22Rv1 (cell line): ENCODE data around the gene DUSP9.

ENCODE experiments used
- H3K27ac ChIP-seq: fragments of 450-650 bp; 2 replicates; pipeline ENCODE4 v1.5.1; 2017
- CTCF ChIP-seq: fragments of 450-650 bp; IDR thresholded peaks from 2 replicates; pipeline ENCODE4 v1.5.1; 2017; ENCODE audit warnings: mild to moderate bottlenecking
- ZFX ChIP-seq: fragments of 450-650 bp; IDR thresholded peaks from 2 replicates; pipeline ENCODE4 v1.6.1; 2017; ENCODE audit warnings: antibody characterized with exemption, borderline replicate concordance

DUSP9 gene

GRCh38 chrX:153648358-153649177 is 1.6 kb downstream of the DUSP9 start:
- no peak for TF ChIP-seq ZFX
- no peak for TF ChIP-seq CTCF
- H3K27ac ChIP-seq, result no peak overlapping the region

- no peak overlapping the region for H3K27ac ChIP-seq
- no peak for TF ChIP-seq ZFX
- TF ChIP-seq CTCF, result peak; percentile 48
Measured at GRCh38 chrX:153649178-153649914, 2.3 kb downstream of the DUSP9 start.

GRCh38 chrX:153649915-153650782 is 3.1 kb downstream of the DUSP9 start:
- TF ChIP-seq ZFX (no peak), CTCF (peak; percentile 9; the same call in 1 of the 2 replicates)
- no peak overlapping the region for H3K27ac ChIP-seq

GRCh38 chrX:153650959-153651358 is 4.0 kb downstream of the DUSP9 start:
- no peak for TF ChIP-seq CTCF
- no peak for TF ChIP-seq ZFX
- no peak overlapping the region for H3K27ac ChIP-seq

- no peak for TF ChIP-seq ZFX
- TF ChIP-seq CTCF, result peak; percentile 17; the same call in 1 of the 2 replicates
- H3K27ac ChIP-seq, result no peak overlapping the region
Measured at GRCh38 chrX:153651540-153652079, 4.6 kb downstream of the DUSP9 start.

- no peak overlapping the region for H3K27ac ChIP-seq
- TF ChIP-seq ZFX, result no peak
- no peak for TF ChIP-seq CTCF
Measured at GRCh38 chrX:153653556-153653955, 6.6 kb downstream of the DUSP9 start.
